Measurements from ENCODE around the gene DENR.

Gene DENR

DNA sequence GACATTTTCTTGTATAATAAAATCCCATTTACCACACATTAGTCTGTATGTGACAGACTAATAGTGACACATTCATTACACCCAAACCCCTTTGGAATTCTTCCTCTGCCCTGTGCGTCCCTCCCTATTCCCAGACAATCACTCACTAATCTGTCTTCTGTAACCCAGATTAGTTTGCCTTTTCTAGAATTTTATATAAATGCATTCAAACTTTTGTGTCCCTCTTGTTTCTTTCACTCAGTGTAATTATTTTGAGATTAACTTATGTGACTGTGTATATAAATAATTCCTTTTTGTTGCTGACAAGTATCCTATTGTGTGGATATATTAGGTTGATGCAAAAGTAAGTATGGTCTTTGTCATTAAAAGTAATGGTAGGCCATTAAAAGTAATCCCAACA is 55.0 kb downstream of the DENR start:
- TF ChIP-seq, protein P1, sequence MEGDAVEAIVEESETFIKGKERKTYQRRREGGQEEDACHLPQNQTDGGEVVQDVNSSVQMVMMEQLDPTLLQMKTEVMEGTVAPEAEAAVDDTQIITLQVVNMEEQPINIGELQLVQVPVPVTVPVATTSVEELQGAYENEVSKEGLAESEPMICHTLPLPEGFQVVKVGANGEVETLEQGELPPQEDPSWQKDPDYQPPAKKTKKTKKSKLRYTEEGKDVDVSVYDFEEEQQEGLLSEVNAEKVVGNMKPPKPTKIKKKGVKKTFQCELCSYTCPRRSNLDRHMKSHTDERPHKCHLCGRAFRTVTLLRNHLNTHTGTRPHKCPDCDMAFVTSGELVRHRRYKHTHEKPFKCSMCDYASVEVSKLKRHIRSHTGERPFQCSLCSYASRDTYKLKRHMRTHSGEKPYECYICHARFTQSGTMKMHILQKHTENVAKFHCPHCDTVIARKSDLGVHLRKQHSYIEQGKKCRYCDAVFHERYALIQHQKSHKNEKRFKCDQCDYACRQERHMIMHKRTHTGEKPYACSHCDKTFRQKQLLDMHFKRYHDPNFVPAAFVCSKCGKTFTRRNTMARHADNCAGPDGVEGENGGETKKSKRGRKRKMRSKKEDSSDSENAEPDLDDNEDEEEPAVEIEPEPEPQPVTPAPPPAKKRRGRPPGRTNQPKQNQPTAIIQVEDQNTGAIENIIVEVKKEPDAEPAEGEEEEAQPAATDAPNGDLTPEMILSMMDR (conservative IDR thresholded peaks at IDR 0.05; ENCODE audit: control insufficient read depth, insufficient read depth, low read depth, low read length), result no peak
- no peak for DNase-seq (ENCODE audit: low read depth)
- H3K4me3 ChIP-seq (ENCODE audit: control insufficient read depth, low read depth, low read length), result no peak overlapping the region

DNA sequence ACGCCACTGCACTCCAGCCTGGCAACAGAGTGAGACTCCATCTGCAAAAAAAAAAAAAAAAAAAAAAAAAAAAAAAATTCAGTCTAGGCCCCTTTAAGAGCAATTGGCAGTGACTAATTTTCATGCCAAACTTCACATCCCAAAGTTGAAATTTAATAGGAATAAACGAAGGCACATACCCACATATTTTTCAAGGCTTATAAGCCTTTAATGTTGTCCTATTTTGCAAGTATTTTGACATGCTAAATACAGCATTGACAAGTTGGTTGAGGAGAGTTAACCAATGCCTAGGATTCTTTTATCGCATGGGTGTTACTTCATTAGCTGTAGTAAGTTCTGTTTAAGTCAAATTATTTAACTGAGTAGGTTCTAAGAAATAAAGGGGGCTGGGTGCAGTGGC is 59.2 kb downstream of the DENR start:
- H3K4me3 ChIP-seq (ENCODE audit: control insufficient read depth, low read depth, low read length), result no peak overlapping the region
- no peak for DNase-seq (ENCODE audit: low read depth)
- TF ChIP-seq, protein P1 (conservative IDR thresholded peaks at IDR 0.05; ENCODE audit: control insufficient read depth, insufficient read depth, low read depth, low read length), result no peak

DNA sequence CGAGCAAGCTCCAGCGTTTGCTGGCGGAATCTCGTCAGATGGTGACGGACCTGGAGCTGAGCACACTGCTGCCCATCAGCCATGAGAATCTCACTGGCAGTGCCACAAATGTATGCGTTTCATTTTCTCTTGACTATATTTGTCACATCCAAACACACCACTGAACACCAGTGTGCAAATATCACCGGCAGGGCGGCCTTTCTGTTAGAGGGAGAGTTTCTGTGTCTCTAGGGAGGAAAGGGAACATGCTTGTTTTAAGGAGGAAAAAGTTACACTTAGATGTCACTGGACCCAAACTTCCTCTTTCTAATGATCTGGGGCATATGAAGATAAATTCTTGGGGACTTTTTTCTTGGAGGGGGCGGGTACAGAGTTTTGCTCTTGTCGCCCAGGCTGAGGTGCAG is 60.7 kb downstream of the DENR start:
- DNase-seq (ENCODE audit: low read depth), result no peak
- TF ChIP-seq, protein P1 (conservative IDR thresholded peaks at IDR 0.05; ENCODE audit: control insufficient read depth, insufficient read depth, low read depth, low read length), result no peak
- H3K4me3 ChIP-seq (ENCODE audit: control insufficient read depth, low read depth, low read length), result no peak overlapping the region

DNA sequence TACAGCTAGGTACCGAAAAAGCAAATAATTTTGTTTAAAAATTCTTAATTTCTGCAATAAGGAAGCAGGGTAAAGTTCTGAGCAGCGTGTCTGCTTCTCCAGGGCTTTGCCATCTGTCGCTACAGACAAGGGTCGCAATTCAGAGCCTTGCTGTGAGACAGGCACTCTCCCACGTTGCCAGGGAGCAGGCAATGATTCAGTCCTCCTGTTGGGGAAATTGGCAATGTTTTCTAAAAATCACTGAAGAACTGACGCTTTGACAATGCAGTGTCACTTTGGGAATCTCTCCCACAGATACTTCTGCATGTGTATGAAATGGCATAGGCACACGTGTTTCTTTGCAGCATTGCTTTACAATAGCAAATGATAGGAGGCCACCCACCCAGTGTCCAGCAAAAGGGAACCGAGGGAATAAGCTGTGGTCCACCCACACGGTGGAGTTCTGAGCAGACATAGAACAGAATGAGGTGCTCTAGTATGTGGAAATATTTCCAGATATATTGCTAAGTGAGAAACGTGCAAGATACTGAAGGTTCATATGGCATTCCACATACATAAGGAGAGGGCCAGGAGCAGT is 66.7 kb downstream of the DENR start:
- no peak overlapping the region for H3K4me3 ChIP-seq (ENCODE audit: control insufficient read depth, low read depth, low read length)
- TF ChIP-seq, protein P1 (conservative IDR thresholded peaks at IDR 0.05; ENCODE audit: control insufficient read depth, insufficient read depth, low read depth, low read length), result no peak
- DNase-seq (ENCODE audit: low read depth), result no peak

DNA sequence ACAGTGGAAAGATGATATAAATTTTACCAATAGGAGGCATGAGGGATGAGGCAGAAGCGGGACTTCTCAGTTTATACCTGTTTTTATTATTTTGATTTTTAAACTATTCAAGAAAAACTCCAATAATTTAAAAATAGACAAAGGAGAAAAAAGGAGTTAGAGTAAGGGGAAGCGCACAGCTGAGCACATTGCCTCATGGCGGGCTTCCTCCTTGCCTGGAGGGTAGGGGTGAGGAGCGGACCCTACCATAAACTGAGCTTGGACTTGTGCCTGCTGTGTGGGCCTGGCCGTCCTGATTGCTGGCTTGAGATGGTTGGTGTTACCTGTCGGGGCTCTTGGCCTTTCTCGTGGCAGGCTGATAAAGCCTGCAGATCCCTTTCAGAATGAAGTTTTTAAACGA is 67.5 kb downstream of the DENR start:
- TF ChIP-seq, protein P1 (conservative IDR thresholded peaks at IDR 0.05; ENCODE audit: control insufficient read depth, insufficient read depth, low read depth, low read length), result no peak
- DNase-seq (ENCODE audit: low read depth), result no peak
- H3K4me3 ChIP-seq (ENCODE audit: control insufficient read depth, low read depth, low read length), result no peak overlapping the region

Data from fibroblast of mammary gland (primary cell).